Stimulated activated CD8-positive, alpha-beta memory T cell treated with anti-CD3 and anti-CD28 coated beads, Interleukin-12 subunit alpha, Interleukin-12 subunit beta, amount 100 ng/mL, for 24 hours (primary cell): ENCODE results near the gene CFD.
"Not testable (repeated sequence)": the region's sequence is repeated elsewhere in the genome, so short reads cannot be mapped to it uniquely, and the experiment has no call there.

Source experiments
- DNase-seq: peaks from one replicate; pipeline ENCODE4 v3.0.0-alpha.2; 2020; ENCODE audit errors: extremely low read depth

CFD gene

DNA sequence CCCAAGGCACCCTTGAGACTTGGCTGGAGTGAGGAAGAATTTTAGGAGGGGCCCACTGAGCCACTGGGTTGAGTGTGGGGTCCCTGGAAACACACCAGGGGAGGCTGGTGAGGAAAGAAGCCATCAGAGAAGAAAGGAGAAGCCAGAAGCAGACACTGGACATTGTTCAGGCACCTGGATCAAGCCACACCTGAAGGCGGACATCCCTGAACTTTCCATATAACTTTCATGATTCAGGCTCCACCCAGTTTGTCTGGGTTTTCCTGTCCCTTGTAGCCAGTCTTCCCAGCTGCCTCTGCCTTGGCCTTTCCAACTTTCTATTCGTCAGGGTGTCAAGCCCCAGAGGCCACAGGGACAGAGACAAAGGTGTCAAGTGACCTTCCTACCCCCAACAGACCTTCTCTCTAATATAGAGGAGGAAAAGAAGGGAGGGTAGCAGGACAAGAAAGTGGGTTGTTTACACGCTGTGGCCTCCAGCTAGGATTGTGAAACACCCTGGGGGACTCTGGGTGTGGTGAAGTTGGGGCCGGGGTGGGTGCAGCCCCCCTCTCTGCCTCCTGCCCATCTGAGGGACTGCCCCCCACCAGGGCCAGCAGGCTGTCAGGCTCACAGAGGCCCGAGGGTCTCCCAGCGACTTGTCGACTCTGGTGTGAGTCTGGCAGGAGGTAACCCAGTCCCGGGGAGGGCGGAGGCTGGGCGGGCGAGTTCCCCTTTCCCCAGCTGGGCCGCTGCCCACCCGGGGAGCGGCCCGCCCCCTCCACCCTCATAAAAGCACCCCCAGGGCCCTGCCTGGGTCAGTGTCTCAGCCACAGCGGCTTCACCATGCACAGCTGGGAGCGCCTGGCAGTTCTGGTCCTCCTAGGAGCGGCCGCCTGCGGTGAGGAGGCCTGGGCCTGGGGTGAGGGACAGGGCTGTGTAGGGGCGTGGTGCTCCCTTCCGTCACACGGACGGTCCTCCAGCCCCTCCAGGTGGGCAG, at the start of gene CFD:
TSS of gene CFD (plus strand) at position 797 of the 976 bp plus-strand sequence. CDS start at position 823, 26 bp downstream.
- DNase-seq, result no peak

DNA sequence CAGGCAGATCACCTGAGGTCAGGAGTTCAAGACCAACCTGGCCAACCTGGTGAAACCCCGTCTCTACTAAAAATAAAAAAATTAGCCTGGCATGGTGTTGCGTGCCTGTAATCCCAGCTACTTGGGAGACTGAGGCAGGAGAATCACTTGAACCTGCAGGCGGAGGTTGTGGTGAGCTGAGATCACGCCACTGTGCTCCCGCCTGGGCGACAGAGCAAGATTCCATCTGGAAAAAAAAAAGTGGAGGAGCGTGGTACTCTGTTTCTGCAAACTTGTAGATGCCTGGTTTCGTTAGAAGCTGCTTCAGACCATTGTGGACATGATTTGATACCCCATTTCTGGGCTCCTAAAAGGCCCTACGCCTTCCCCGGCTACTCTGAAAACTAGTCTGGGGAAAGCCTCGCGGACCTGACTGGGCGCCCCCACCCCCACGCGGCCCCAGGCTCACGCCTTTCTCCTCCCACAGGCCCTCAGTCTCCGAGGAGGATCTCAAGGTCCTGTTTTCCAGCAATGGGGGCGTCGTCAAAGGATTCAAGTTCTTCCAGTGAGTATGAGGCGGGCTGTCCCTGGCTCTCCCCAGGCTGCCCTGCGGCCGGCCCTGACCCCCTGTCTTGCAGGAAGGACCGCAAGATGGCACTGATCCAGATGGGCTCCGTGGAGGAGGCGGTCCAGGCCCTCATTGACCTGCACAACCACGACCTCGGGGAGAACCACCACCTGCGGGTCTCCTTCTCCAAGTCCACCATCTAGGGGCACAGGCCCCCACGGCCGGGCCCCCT, 49.2 kb upstream of the CFD start:
- no peak for DNase-seq

DNA sequence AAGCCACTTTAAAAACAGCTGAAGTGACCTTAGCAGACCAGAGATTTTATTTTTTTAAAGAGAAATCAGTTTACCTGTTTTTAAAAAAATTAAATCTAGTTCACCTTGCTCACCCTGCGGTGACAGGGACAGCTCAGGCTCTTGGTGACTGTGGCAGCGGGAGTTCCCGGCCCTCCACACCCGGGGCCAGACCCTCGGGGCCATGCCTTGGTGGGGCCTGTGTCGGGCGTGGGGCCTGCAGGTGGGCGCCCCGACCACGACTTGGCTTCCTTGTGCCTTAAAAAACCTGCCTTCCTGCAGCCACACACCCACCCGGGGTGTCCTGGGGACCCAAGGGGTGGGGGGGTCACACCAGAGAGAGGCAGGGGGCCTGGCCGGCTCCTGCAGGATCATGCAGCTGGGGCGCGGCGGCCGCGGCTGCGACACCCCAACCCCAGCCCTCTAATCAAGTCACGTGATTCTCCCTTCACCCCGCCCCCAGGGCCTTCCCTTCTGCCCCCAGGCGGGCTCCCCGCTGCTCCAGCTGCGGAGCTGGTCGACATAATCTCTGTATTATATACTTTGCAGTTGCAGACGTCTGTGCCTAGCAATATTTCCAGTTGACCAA, 48.5 kb upstream of the CFD start:
- DNase-seq, result no peak

DNA sequence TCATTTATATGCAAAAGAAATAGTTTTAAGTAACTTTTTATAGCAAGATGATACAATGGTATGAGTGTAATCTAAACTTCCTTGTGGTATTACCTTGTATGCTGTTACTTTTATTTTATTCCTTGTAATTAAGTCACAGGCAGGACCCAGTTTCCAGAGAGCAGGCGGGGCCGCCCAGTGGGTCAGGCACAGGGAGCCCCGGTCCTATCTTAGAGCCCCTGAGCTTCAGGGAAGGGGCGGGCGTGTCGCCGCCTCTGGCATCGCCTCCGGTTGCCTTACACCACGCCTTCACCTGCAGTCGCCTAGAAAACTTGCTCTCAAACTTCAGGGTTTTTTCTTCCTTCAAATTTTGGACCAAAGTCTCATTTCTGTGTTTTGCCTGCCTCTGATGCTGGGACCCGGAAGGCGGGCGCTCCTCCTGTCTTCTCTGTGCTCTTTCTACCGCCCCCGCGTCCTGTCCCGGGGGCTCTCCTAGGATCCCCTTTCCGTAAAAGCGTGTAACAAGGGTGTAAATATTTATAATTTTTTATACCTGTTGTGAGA, 47.9 kb upstream of the CFD start:
- no peak for DNase-seq

DNA sequence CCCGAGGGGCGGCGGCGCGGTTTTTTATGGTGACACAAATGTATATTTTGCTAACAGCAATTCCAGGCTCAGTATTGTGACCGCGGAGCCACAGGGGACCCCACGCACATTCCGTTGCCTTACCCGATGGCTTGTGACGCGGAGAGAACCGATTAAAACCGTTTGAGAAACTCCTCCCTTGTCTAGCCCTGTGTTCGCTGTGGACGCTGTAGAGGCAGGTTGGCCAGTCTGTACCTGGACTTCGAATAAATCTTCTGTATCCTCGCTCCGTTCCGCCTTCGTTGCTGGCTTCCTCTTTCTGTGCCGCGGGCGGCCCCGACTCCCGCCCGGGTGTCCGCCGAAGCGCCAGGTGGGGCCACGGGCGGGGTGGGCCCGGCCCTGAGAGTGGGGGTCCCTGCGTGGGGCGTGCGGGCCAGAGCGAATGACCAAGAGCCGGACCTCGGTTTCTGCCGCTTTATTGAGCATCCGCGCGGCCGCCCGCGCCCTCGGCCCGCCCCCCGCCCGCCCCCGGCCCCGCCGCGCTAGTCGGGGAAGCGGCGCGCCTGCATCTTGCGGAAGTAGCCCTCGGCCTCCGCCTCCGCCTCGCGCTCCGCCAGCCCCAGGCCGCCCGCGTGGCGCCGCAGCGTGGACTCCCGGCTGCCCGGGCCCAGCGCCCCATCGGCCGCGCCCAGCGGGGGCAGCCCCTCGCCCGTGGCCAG, 47.3 kb upstream of the CFD start:
- no peak for DNase-seq

DNA sequence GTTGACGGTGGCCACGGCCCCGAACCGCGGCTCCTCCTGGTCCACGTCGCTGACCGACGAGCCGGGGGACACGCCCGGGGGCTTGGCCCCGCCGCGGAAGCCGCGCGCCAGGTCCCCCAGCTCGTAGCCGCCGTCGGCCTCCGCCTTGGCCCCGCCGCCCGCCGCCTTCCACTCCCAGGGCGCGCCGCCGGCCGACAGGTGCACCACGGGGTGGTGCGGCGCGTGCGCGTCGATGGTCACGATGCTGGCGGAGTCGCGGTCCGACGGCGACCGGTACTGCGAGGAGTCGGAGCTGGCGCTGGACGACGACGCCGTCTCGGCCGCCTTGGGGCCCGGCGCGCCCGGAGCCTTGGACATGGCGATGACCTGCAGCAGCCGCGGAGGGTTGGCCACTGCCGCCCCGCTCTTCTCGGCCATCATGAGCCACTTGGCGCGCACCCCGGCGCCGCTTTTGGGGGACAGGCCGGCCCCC, 46.7 kb upstream of the CFD start:
- no peak for DNase-seq

DNA sequence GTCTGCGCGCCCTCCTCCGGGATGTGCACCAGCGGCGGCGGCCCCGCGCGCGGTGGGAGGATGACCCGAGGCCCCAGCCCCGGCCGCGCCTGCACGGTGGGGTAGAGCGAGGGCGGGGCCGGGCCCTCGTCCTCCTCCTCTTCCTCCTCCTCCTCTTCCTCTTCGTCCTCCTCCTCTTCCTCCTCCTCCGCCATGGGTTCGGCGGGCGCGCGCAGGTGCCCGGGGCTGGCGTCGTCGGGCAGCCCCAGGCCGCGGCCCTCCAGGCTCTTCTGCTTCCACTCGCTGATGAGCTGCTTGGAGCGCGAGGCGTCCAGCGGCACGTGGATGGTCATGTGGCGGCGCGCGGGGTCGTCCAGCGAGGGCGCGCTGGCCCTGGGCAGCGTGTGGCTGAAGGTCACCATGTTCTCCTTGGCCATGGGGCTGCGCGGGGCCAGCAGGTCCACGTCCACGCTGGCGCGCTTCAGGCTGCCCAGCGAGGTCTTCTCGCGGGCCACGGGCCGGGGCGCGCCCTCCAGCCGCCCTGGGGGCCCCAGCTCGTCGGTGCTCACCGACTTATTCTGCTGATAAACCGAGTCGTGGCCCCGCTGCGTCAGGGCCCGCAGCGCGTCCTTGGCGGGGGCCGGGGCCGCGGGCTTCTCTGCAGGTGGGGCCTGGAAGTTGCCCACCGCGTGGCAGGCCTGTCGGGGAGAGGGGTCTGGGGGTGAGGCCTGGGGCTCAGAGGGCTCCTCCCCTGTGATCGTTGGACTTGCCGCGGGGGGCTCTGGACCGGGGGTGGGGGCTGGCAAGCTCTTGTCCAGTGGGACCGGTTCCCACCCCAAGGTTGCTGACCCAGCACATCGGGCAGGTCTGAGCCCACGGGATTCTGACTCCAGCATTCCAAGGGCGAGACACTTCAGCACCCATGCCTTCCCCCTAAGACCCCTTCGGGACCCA, 46.0 kb upstream of the CFD start:
- DNase-seq, result no peak

DNA sequence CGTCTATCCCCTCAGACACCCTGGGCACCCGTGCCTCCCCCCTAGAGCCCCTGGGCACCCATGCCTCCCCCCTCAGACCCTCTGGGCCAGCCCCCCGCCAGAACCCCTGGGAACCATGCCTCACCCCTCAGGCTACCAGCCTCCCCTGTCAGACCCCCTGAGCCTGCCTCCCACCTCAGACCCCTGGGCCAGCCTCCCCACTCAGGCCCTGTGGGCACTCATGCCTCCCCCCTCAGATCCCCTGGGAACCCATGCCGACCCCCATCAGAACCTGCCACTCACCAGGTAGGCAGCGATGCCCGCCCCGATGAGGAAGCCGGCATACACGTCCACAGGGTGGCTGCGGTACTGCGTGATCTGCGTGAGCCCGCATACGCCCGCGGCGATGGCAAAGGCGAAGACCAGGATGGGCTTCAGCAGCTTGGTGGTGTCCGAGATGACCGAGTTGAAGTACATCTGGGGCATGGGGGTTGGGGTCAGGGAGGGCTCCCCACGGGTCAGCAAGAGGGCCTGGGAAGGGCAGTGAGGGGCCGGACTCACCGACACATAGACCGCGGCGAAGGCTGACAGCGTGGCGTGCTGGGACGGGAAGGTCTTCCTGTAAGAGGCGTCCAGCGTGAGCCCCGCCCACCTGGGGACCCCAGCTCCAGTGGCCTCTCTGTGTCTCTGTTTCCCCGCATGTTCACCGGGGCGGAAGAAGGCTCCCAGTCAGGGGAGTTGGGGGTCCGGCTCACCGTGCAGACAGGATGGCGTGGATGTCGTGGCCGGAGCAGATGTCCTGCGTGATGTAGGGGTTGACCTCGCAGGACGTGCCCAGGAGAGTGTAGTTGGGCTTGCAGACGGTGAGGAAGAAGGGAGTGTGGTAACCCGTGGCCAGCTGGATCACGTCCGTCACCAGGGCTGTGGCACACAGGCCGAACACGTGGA, 45.0 kb upstream of the CFD start:
- no peak for DNase-seq

DNA sequence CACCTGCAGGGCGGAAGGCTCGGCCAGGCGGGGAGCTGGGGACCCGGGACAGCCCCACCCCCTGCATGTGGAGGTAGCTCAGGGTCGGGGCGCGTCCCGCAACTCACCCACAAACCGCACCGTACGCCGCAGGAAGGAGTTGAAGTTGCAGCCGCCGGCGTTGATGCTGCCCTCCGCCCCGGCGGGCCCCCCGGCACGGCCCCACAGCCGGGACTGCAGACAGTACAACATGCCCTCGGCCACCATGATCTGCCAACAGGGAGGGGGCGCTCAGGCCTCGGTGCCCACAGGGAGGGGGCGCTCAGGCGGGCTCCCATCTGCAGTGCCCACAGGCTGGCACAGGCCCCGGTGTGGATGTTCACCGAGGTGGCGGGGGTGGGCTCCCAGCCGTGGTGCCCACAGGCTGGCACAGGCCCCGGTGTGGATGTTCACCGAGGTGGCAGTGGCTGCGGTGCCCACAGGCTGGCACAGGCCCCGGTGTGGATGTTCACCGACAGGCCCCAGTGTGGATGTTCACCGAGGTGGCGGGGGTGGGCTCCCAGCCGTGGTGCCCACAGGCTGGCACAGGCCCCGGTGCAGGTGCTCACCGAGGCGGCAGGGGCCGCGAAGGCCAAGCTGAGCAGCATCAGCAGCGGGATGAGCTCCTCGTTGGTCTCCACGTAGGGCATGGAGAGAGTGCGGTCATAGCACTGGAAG, 44.2 kb upstream of the CFD start:
- no peak for DNase-seq

DNA sequence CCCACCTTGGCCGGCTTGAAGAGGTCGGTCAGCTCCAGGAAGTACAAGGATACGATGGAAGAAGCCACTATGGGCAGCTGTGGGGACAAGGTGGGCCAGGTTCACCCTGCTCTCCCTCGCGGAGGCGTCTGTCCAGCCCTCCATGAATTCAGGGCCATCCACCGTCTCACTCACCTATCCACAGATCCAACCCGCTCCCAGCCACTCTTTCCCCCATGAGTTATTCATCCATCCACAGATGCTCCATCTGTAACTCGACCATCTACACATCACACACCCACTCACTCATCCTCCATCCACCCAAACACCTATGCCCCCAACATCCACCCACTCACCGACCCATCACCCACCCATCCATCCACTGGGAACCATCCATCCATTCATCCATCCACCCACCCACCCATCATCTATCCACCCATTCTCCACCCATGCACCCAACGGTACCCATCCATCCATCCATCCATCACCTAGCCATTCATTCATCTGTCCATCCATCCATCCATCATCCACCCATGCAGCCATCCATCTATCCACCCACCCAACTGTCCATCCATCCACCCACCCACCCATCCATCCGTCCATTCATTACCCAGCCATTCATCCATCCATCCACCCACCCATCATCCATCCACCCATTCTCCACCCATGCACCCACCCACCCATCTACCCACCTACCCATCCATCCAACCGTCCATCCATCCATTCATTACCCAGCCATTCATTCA, 43.5 kb upstream of the CFD start:
- DNase-seq, result no peak

DNA sequence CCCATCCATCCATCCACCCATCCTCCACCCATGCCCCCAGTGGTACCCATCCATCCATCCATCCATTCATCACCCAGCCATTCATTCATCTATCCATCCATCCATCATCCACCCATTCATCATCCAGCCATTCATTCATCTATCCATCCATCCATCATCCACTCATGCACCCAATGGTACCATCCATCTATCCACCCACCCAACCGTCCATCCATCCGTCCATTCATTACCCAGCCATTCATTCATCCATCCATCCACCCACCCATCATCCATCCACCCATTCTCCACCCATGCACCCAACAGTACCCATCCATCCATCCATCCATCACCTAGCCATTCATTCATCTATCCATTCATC, 43.0 kb upstream of the CFD start:
- DNase-seq, result no peak

DNA sequence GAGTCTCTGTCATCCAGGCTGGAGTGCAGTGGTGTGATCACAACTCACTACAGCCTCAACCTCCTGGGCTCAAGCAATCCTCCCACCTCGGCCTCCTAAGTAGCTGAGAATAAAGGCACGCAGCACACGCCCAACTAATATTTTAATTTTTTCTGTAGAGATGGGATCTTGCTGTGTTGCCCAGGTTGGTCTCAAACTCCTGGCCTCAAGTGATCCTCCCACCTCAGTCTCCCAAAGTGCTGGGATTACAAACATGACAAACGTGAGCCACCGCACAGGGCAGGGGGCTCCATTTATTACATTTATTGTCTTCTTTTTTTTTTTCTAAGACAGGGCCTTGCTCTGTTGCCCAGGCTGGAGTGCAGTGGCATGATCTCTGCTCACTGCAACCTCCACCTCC, 39.3 kb upstream of the CFD start:
- not testable (repeated sequence) for DNase-seq

DNA sequence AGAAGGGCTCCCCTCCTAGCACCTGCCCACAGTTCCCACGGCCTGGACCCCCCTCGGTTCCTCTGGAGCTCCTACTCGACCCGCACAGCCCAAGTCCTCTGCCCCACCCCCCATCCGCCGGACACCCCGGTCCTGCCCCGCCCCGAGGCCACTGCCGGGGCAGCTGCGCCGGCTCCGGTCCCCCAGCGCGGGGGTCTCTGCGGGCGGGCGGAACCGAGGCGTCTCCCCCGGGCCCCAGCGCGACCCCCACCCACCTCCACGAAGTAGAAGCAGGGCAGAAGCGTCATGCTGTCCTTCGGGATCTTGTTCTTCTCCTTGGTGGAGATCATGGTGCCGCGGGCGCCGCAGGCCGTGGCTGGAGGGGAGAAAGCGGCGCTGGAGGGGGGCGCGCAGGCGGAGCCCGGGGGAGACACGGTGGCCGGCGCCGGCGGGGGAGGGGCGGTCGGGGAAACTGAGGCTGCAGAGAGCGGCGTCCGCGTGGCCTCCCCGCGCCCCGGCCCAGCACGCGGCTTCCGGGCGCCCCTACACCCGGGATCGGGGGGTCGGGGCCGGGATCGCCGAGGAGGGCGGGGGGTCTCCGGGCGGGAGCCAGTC, 38.1 kb upstream of the CFD start:
- DNase-seq, result no peak

DNA sequence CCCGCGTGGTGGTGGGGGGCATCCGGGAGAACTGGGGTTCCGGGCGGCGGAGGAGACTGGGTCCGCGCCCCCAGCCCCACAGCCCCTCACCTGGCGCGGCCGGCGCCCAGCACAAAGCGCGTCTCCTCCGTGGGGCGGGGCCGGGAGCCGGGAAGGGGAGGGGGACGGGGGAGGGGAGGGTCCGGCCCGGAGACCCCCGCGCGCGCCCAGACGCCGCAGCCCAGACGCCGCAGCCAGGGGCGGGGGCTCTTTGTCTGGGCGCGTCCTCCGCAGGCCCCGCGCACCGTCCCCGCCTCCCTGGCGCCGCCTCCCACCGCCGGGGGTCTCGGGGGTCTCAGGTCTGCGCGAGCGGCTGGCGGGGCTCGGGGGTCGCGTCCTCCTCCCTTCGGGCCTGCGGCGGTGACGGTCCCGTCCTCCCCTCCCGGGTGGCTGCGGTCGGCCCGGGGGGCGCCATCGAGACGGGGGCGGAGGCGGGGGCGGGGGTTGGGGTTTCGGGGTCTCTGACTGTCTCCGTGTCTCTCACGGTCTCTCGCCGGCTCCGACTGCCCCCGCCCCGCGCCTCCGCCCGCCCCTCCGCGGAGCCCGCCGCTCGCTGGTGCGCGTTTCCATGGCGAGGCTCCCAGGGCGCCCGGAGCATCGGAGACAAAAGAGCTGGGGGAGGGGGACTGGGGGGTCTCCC, 37.5 kb upstream of the CFD start, which contains the start of gene PLPPR3:
TSS of gene PLPPR3 (minus strand) at position 131 of the 679 bp plus-strand sequence. CDS start 396 bp downstream, outside the sequence.
- no peak for DNase-seq

DNA sequence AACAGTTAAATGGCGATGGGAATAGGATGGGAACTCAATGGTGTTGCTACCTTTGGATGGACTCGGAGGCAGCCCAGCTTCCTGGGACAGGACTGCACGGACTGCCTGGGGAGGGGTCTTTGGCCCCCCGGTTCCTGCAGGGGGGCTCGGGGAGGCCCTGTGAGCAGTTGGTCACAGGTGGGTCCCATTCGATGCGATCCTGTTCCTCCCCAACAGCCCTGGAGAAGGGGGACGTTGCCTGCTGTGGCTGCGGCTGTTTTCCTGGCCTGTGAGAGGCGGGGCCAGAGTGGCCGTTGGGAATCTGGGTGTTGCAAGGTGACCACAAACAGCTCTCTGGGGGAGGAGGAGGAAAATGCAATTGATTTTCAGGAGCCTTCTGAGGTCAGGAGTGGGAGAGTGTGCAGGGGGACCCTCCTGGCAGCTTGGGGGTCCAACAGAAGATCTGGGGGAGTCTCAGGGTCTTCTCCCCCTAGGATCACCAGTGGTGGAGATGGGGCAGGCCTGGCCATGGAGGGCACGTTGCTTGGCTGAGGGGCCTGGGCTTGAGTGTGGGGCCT, 35.8 kb upstream of the CFD start:
- DNase-seq, result no peak

DNA sequence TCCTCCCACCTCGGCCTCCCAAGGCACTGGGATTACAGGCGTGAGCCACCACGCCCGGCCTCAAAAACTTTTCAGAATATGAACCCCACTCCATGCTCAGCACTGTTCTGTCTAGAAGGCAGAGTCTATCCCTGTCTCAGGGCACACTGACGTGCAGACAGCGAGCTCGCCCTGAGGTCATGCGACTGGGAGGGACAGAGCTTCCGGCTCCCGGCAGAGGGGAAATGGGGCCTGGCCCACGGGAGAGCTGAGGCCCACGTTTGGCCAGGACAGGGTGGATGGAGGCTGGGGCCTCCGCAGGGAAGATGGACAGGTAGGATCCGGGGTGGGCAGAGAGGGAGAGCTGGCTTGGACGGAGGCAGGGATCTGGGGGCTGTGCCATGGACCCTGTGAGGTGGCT, 34.6 kb upstream of the CFD start:
- DNase-seq, result no peak
